Activated CD4-positive, CD25-positive, alpha-beta regulatory T cell treated with anti-CD3 and anti-CD28 coated beads, Interleukin-2, amount 50 U/mL, for 72 hours (primary cell): ENCODE data around the gene SAMD4B.
A peak's percentile ranks its signal among the peaks of the same experiment; 100 is the strongest.
"Not testable (repeated sequence)": the region's sequence is repeated elsewhere in the genome, so short reads cannot be mapped to it uniquely, and the experiment has no call there.

Experiments
- DNase-seq: peaks from one replicate; pipeline ENCODE4 v3.0.0; 2021

The SAMD4B gene

DNA sequence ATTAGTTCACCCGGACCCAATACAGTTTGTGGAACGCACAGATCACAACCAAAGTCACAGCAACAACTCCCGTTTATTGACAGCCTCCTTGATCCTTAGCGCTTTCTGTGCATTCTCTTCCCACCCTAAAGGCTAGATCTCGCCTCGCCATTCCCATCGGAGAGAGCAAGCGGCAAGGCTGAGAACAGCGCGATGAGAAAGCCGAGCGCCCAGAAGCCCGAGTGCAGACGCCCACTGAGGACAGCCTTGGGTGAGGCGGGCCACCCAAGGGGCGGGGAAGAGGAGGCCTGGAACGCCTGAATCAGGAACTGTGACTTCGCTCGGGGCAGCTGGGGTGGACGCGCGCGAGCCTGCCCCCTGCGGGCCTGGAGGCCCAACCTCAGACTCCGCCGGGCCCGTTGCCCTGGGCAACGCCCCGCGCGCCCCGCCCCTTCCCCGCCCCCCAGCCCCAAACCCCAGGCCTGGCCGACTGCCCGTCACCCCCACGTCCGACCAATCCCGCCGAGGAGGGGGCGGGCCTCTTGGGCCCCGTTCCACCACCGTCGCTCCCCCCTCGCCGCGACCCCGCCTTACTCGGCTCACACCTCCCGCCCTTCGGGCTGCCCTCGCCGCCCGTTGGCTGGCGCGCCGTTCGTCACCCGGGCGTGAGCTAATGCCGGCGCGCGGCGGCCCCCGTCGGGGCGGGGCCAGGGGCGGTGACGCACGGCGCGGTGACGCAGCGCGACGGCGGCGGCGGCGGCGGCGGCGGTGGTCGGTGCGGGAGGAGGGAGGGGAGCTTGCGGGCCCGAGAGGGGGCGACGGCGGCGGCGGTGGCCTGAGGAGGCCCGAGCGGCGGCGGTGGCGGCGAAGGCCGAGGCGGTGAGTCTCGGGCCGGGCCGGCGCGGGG lies at the start of gene SAMD4B:
Gene SAMD4B (plus strand): TSS at position 703 of the 886 bp plus-strand sequence. CDS start 14,473 bp downstream, outside the sequence.
- DNase-seq = peak; percentile 99

GRCh38 chr19:39293394-39293793 lies 48.8 kb upstream of the SAMD4B start:
- no peak for DNase-seq

DNA sequence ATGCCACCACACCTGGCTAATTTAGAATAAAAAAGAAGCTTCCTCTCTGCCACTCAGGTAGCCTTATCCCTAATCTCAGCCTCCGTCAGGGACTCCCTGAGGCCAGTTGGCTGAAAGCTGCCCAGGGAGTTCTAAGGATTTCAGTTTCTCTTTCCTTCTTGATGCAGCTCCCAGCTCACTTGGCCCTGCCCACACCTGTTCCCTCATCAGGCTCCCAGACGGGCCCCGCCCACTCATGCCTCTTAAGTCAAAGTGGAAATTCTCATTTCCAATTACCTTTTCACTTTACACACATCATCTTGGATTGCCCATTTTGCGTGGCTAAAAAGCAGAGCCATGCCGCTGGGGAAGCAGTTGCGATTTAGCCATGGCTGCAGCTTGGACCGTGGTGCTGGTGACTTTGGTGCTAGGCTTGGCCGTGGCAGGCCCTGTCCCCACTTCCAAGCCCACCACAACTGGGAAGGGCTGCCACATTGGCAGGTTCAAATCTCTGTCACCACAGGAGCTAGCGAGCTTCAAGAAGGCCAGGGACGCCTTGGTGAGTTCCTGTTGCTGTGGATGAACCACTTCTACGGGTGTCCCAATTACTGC lies 46.1 kb upstream of the SAMD4B start, which contains the start of gene IFNL1:
Gene IFNL1 (plus strand): TSS at position 353 of the 591 bp plus-strand sequence. CDS start 15 bp downstream, at position 368.
- DNase-seq = no peak

DNA sequence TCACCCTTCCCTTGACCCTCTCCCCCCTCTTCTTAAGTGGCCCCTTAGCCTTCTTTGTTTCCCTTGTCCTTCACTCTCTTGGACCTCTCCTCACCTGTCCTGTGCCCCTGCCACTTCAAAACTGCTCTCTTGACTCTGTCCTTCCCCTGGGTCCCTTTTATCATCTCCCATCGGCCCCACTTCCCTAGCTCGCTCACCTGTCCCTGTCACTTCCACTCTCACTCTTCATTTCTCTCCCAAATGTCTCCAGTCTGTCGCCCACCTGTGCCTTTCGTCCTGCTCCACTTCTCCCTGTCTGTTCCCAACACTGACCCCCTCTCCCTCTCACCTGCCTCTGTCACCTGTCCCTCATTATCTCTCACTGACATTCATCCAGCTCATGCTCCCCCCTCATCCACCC lies 45.3 kb upstream of the SAMD4B start:
- no peak for DNase-seq

DNA sequence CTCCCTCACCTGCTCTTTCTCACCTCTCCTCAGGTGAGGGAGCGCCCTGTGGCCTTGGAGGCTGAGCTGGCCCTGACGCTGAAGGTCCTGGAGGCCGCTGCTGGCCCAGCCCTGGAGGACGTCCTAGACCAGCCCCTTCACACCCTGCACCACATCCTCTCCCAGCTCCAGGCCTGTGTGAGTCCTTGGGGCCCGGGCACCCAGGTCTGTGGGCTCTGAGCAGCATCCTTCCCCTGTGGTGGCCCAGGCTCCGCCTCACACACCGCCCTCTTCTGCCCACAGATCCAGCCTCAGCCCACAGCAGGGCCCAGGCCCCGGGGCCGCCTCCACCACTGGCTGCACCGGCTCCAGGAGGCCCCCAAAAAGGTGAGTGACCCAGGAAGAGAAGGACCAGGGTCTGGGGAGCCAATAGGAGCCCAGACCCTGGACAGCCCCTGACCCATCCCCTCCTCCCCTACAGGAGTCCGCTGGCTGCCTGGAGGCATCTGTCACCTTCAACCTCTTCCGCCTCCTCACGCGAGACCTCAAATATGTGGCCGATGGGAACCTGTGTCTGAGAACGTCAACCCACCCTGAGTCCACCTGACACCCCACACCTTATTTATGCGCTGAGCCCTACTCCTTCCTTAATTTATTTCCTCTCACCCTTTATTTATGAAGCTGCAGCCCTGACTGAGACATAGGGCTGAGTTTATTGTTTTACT lies 44.1 kb upstream of the SAMD4B start:
- peak; percentile 38 for DNase-seq

GRCh38 chr19:39299404-39299803 lies 42.8 kb upstream of the SAMD4B start:
- DNase-seq = no peak

DNA sequence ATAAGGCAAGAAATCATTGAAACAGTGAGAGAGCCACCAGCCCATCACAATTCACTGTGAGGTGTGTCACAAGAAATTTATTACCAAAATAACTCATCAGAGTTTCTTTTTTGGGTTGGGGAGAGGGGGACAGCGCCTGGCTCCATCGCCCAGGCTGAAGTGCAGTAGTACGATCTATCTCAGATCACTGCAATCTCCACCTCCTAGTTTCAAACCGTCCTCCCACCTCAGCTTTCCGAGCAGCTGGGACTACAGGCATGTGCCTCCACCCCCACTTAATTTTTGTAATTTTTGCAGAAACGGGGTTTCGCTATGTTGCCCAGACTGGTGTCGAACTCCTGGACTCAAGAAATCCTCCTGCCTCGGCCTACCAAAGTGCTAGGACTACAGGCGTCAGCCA lies 42.4 kb upstream of the SAMD4B start:
- no peak for DNase-seq

DNA sequence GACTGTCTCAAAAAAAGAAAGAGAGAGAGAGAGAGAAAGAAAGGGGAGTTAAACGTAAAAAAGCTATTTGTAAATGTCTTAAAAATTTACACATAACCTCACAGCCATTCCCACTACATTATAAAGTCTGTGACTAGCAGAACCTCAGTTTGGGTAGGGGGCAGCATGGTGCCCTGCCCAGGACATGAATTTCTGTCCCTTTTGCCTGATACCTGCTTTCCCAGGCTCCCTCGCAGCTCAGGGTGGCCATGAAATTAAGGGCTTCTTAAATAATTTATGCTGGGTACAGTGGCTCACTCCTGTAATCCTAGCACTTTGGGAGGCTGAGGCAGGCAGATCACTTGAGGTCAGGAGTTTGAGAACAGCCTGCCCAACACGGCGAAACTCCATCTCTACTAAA lies 41.2 kb upstream of the SAMD4B start:
- DNase-seq = no peak

GRCh38 chr19:39301562-39301961 lies 40.7 kb upstream of the SAMD4B start:
- DNase-seq = no peak

DNA sequence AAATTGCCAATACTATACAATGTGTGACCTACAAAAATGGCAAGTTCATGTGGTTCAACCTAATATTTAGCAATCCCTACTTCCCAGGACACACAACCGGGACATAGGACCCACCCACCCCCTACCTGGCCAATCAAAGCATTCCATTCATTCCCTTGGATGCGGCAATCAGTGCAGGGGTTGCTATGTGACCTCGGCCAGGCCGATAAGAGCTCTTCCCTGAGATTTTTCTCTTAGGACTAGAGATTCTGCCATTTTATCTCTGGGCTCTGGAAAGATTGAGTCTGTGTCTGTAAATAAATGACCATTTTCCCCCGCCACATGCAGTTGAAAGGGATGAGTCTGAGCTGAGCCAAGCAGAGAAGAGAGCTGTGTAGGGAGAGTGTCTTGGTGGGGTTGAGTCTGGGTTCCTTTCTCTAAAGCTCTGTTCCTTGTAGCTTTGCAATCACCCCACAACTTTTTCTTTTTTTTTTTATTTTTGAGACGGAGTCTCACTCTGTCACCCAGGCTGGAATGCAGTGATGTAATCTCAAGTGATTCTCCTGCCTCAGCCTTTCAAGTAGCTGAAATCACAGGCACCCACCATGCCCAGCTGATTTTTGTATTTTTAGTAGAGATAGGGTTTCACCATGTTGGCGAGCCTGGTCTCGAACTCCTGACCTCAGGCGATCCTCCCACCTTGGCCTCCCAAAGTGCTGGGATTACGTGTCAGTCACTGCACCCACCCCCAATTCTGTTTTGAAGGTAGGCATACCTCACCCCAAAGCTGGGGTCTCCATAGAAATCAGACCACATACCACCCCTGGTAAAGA lies 38.6 kb upstream of the SAMD4B start:
- DNase-seq = no peak

DNA sequence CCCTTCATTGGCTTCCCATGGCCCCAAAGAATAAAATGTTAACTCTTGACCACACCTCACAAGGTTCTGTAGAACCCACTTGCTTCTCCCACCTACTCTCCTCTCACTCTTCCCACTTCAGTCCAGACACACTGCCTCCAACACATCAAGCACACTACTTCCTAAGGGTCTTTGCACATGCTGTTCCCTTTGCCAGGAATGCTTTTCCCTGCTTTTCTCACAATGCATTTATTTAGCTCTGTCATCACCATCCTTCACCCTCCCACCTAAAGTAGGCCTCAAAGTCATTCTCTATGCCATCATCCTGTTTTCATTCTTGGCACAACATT lies 38.1 kb upstream of the SAMD4B start:
- no peak for DNase-seq

- peak; percentile 15 for DNase-seq
Measured at GRCh38 chr19:39304701-39305571, 37.3 kb upstream of the SAMD4B start.

DNA sequence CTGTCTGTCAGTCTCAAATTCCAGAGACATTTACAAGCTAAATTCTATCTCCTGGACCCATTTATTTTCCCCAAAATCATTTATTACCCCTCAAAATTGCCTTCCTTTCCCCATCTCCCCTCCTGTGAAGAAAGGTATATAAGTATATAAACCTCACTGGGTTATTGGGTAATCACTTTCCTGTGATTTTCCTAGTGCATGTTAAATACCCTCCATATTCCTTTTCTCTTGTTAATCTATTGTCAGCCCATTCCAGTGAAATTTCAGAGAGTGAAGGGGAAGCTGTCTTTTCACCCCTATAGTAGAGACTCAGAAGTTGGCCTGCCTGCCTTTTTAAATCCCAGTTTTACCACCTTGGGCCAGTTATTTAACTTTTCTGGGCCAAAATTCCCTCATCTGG lies 36.1 kb upstream of the SAMD4B start:
- no peak for DNase-seq

DNA sequence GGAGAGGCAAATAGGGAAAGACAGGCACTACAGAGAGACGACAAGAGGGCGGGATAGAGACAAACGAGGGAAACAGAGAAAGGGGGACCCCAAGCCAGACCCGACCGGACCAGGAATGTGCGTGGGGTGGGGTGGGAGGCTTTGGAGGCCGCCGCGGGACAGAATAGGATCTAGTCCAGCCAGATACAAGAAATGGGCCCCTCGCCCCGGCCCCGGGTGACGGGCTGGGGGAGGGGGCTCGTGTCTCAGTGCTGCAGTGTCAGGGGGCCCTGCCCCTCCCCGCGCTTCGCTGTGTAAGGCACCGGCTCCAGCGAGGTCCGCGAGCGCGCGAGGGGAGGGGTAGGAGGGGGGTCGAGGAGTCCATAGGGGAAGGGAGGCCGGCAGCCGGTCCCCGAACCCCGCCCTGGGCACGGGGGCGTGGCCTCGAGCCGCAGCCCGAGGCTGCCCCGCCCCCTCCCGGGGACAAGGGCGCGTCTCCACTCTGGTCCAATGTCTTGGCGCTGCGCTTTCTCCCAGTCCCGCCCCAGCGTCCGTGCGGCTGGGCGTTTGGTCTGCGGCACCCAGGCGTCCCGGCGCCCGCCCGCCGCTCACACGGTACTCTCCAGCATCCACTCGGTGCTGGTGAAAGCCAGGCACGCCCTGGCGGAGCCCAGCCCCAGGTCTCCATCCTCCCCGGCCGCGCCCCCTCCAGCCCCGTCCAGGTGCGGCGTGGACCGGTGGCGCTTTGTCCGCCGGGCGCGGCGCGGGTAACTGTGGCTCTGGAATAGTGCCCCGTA lies 35.0 kb upstream of the SAMD4B start:
- peak; percentile 19 for DNase-seq

DNA sequence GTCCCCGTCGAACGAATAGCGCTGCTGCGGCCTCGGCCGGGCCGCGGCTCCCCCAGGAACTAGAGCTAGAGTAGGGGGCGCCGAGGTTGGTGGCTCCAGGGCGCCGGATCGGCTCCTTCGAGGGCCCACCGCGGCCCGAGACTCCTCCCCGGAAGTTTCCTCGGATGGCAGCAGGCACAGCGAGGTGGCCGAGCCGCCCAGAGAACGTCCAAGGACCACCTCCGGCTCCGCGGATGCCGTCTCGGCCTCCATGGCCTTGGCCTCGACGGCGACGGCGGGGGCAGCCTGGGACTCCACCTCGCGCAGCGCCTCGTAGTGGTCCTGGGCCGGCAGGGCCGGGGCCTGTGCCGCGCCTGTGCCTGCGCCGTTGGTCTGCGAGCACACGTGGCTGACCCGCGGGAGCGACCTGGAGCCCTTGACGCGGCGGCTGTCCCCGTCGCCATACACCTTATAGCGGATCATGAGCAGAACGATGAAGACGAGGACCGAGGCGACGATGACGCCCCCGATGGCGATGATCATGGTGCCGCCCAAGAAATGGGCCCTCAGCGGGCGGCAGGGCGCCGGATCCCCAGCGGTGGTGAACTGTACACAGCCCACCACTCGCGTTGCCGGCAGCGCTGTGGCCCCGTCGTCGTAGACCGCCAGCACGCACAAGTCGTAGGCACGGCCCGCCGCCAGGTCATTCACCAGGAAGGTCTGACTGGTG lies 34.2 kb upstream of the SAMD4B start:
- DNase-seq = peak; percentile 18

DNA sequence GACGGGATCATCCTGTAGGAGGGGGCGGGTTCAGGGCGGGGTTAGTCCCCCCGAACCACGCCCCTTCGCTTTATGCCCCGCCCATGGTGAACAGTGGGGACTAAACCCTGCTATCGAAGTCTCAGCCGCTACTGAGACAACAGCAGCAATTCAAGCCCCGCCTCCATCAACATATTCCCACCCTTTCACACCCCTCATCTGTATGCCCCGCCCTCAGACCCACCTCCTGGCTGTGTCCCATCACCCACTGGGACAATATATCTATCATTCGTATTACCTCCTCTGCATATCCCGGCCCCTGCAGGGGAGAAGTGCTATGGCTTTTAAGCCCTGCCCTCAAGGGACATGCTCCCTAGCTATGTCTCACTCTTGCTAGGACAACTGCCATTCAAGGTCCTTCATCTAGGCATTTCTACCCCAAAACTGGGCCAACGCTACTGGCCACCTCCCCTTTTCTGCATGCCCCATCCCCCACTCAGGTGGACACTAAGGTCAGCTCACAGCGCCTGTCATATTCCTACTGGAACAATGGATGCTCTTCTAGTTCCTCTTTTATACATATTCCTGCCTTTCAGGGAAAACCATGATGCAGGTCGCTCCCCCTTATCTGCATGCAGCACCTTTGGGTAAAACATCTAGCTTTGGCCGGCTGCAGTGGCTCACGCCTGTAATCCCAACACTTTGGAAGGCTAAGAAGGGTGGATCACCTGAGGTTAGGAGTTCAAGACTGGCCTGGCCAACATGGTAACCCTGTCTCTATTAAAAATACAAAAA lies 33.5 kb upstream of the SAMD4B start:
- peak; percentile 17 for DNase-seq

- DNase-seq = not testable (repeated sequence)
Measured at GRCh38 chr19:39309305-39309670, 32.9 kb upstream of the SAMD4B start.

DNA sequence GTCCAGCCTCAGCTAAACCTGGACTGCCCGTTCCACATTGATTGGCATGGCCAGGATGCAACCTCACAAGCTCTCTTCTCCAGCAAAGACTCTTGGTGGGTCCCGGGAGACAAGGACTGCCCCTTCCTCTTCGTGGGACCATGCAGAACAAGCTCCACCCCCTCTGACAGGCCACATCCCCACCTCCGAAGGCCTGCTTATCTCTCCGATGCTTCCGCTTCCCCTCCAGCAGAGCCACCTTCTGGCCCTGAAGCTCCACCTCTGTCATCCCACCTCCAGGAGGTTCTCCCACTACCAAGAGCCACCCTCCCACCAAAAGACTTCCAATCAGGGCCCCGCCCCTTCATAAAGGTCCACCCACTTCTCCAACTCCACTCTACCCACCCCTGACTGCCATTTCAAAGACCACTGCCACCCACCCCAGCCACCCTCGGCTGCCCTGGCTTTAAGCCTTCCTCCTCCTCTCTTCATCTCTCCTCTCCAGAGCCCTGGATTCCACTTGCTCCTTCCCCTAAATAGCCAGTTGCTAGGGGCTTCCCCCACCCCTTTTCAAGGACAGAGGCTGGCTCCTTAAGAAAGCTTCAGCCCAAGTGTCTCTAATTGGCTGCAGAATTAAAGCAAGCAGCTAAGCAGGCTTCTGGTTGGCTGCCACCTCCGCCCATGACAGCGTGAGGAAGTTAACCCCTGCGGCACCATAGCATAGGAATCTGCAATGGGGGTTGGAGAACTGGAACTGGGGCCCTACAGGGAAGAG lies 31.5 kb upstream of the SAMD4B start:
- no peak for DNase-seq
